IMR-90 (cell line): Measurements from ENCODE around the gene PXK. TPM values are rescaled to one million over a fixed set of nuclear protein-coding genes. Genes with fewer than 3 reads are reported as not detected.

Experiments used
- ATAC-seq: fragments of 200-7000 bp; cut with Tn5 transposase; 2 replicates; pipeline ENCODE4 v1.9.1; 2020; ENCODE audit warnings: low read depth, mild to moderate bottlenecking, moderate library complexity
- BruUV-seq: library from RNA; stranded (reverse); fragments of 400-500 nt; replicated peaks from 2 replicates; lab custom pipeline; 2021; lab: Mats Ljungman, UMichigan
- CTCF ChIA-PET: fragments of 300-600 bp; formaldehyde crosslinking; extraction: SDS; loops from one replicate; lab custom pipeline; 2021; ENCODE audit warnings: antibody characterized with exemption; lab: Yijun Ruan, JAX
- POLR2A ChIA-PET: fragments of 300-600 bp; sonication (Branson Sonifier 250); formaldehyde crosslinking; loops from one replicate; lab custom pipeline; 2022; ENCODE audit warnings: antibody characterized with exemption; ENCODE audit not compliant: unreplicated experiment; lab: Charles Lee
- DNase-seq: peaks from one replicate; pipeline ENCODE4 v3.0.0; 2013
- H2AFZ ChIP-seq: replicated peaks from 2 replicates; pipeline ENCODE3; 2013; ENCODE audit warnings: low read length, mild to moderate bottlenecking; ENCODE audit not compliant: poor library complexity
- H2AK5ac ChIP-seq: 2 replicates; pipeline ENCODE4 v1.6.1; 2013; ENCODE audit warnings: low read depth, low read length, inconsistent platforms
- H2AK9ac ChIP-seq: replicated peaks from 2 replicates; pipeline ENCODE3; 2013; ENCODE audit warnings: mild to moderate bottlenecking, low read depth, low read length, moderate library complexity; ENCODE audit not compliant: poor library complexity
- H2BK120ac ChIP-seq: 2 replicates; pipeline ENCODE4 v1.6.1; 2013; ENCODE audit warnings: low read depth, low read length, inconsistent platforms
- H2BK15ac ChIP-seq: 3 replicates; pipeline ENCODE4 v1.6.1; 2013; ENCODE audit warnings: low read depth, low read length, inconsistent platforms
- H2BK20ac ChIP-seq: 2 replicates; pipeline ENCODE4 v1.6.1; 2013; ENCODE audit warnings: low read depth, mild to moderate bottlenecking, inconsistent platforms, low read length, moderate library complexity
- H2BK5ac ChIP-seq: 2 replicates; pipeline ENCODE4 v1.6.1; 2013; ENCODE audit warnings: mild to moderate bottlenecking, low read depth, low read length, inconsistent platforms; ENCODE audit not compliant: poor library complexity, severe bottlenecking
- H3K14ac ChIP-seq: replicated peaks from 2 replicates; pipeline ENCODE4 v1.6.1; 2013; ENCODE audit warnings: low read depth, low read length, inconsistent platforms
- H3K18ac ChIP-seq: 2 replicates; pipeline ENCODE4 v1.6.1; 2013; ENCODE audit warnings: low read depth, low read length, control low read depth
- H3K23ac ChIP-seq: 2 replicates; pipeline ENCODE4 v1.6.1; 2013; ENCODE audit warnings: low read depth, low read length, inconsistent platforms
- H3K27ac ChIP-seq: 2 replicates; pipeline ENCODE4 v1.5.1; 2013; ENCODE audit warnings: mild to moderate bottlenecking, control low read depth, low read length; ENCODE audit not compliant: insufficient read depth
- H3K27me3 ChIP-seq: 2 replicates; pipeline ENCODE4 v1.6.1; 2013; ENCODE audit warnings: low read length; ENCODE audit not compliant: control insufficient read depth, insufficient read depth
- H3K36me3 ChIP-seq: 2 replicates; pipeline ENCODE4 v1.6.1; 2013; ENCODE audit warnings: low read length, mixed read lengths; ENCODE audit not compliant: control insufficient read depth, insufficient read depth
- H3K4ac ChIP-seq: 2 replicates; pipeline ENCODE4 v1.6.1; 2013; ENCODE audit warnings: low read depth, low read length, inconsistent platforms
- H3K4me1 ChIP-seq: 2 replicates; pipeline ENCODE4 v1.6.1; 2013; ENCODE audit warnings: low read length, mixed read lengths; ENCODE audit not compliant: control insufficient read depth, insufficient read depth
- H3K4me2 ChIP-seq: 2 replicates; pipeline ENCODE4 v1.6.1; 2013; ENCODE audit warnings: low read depth, mild to moderate bottlenecking, control low read depth, low read length, moderate library complexity
- H3K4me3 ChIP-seq: 2 replicates; pipeline ENCODE4 v1.5.1; 2013; ENCODE audit warnings: low read depth, mild to moderate bottlenecking, control low read depth, low read length, moderate library complexity; ENCODE audit not compliant: insufficient read depth
- H3K56ac ChIP-seq: 2 replicates; pipeline ENCODE4 v1.6.1; 2013; ENCODE audit warnings: low read length, inconsistent platforms; ENCODE audit not compliant: insufficient read depth; ENCODE audit errors: extremely low read depth
- H3K79me1 ChIP-seq, 2 experiments: 2 replicates each; pipeline ENCODE4 v1.6.1; 2013; ENCODE audit warnings: low read length in 2 of 2, inconsistent platforms in 1 of 2, low read depth in 1 of 2
- H3K9ac ChIP-seq: 2 replicates; pipeline ENCODE4 v1.6.1; 2013; ENCODE audit warnings: low read depth, low read length, control low read depth
- H3K9me1 ChIP-seq: 2 replicates; pipeline ENCODE4 v1.6.1; 2013; ENCODE audit warnings: low read length, inconsistent platforms; ENCODE audit not compliant: insufficient read depth
- H3K9me3 ChIP-seq: 2 replicates; pipeline ENCODE4 v1.6.1; 2013; ENCODE audit warnings: low read length; ENCODE audit not compliant: control insufficient read depth, insufficient read depth
- H4K20me1 ChIP-seq: 2 replicates; pipeline ENCODE4 v1.6.1; 2013; ENCODE audit warnings: low read length, inconsistent platforms; ENCODE audit not compliant: insufficient read depth
- H4K5ac ChIP-seq: 2 replicates; pipeline ENCODE4 v1.6.1; 2013; ENCODE audit warnings: mild to moderate bottlenecking, low read depth, low read length, control low read depth
- H4K8ac ChIP-seq, 2 experiments: 2 replicates each; pipeline ENCODE4 v1.6.1; 2013; ENCODE audit warnings: low read depth in 2 of 2, low read length in 2 of 2, control low read depth in 1 of 2, inconsistent platforms in 1 of 2
- H4K91ac ChIP-seq: 2 replicates; pipeline ENCODE4 v1.6.1; 2013; ENCODE audit warnings: low read depth, low read length, inconsistent platforms; ENCODE audit not compliant: insufficient read depth
- CHD1 ChIP-seq: IDR thresholded peaks from 2 replicates; pipeline ENCODE4 v1.6.1; 2012; ENCODE audit warnings: low read depth, low read length, improper control_type of control experiment
- CTCF ChIP-seq: conservative IDR thresholded peaks from 2 replicates; pipeline ENCODE4 v1.5.1; 2012; ENCODE audit warnings: mild to moderate bottlenecking, low read depth, low read length, improper control_type of control experiment
- ELK1 ChIP-seq: fragments of 150-350 bp; IDR thresholded peaks from 2 replicates; pipeline ENCODE4 v1.6.1; 2016; ENCODE audit warnings: low read depth, mild to moderate bottlenecking, low read length, moderate library complexity, borderline replicate concordance
- FOS ChIP-seq: fragments of 150-350 bp; IDR thresholded peaks from 2 replicates; pipeline ENCODE4 v1.6.1; 2016; ENCODE audit warnings: low read depth, low read length
- MAFK ChIP-seq: IDR thresholded peaks from 2 replicates; pipeline ENCODE4 v1.6.1; 2012; ENCODE audit warnings: low read depth, low read length, improper control_type of control experiment
- NFE2L2 ChIP-seq: fragments of 150-350 bp; IDR thresholded peaks from 2 replicates; pipeline ENCODE4 v1.6.1; 2016; ENCODE audit warnings: low read depth, mild to moderate bottlenecking, low read length
- POLR2A ChIP-seq: IDR thresholded peaks from 2 replicates; pipeline ENCODE4 v1.6.1; 2012; ENCODE audit warnings: mild to moderate bottlenecking, low read depth, low read length
- RAD21 ChIP-seq: IDR thresholded peaks from 2 replicates; pipeline ENCODE4 v1.6.1; 2012; ENCODE audit warnings: low read length, improper control_type of control experiment
- RCOR1 ChIP-seq: IDR thresholded peaks from 2 replicates; pipeline ENCODE4 v1.6.1; 2012; ENCODE audit warnings: mild to moderate bottlenecking, low read length, improper control_type of control experiment; ENCODE audit not compliant: insufficient replicate concordance
- RFX5 ChIP-seq: IDR thresholded peaks from 2 replicates; pipeline ENCODE4 v1.8.0; 2012; ENCODE audit warnings: low read depth, mild to moderate bottlenecking, low read length, moderate library complexity
- SMC3 ChIP-seq: fragments of 150-350 bp; IDR thresholded peaks from 2 replicates; pipeline ENCODE4 v1.6.1; 2016; ENCODE audit warnings: low read depth, mild to moderate bottlenecking, antibody characterized with exemption, low read length, moderate library complexity
- USF2 ChIP-seq: fragments of 150-350 bp; IDR thresholded peaks from 2 replicates; pipeline ENCODE4 v1.6.1; 2017; ENCODE audit warnings: mild to moderate bottlenecking, antibody characterized with exemption, low read length, low read depth
- WGBS, 2 experiments: methylation state at CpG; one replicate each; pipeline versions ENCODE4 v1.1.5 to v1.1.7; 2013; ENCODE audit warnings: missing lambda C conversion rate in 2 of 2; ENCODE audit not compliant: insufficient read length in 1 of 2; ENCODE audit errors: extremely low coverage in 2 of 2; 5-methylcytosine and 5-hydroxymethylcytosine counted together
- dilution Hi-C: fragments of 300-500 bp; cut with HindIII; formaldehyde crosslinking; loops from one replicate; pipeline ENCODE4 v1.14.3; 2018; ENCODE audit warnings: low sequenced_read_pairs; ENCODE audit not compliant: unreplicated experiment
- in situ Hi-C: fragments of 300-500 bp; cut with MboI; formaldehyde crosslinking; loops from 3 replicates; pipeline ENCODE4 v1.14.3; 2019; ENCODE audit warnings: low sequenced_read_pairs, inconsistent platforms, mixed read lengths
- intact Hi-C: fragments of 100-400 bp; cut with micrococcal nuclease; formaldehyde crosslinking; loops from 2 replicates; pipeline ENCODE4 v1.10.0; 2022
- polyA plus RNA-seq, 3 experiments: library from polyadenylated mRNA; depleted of rRNA; stranded (reverse); fragments of >200 nt; gene quantifications; 2 replicates each; pipeline ENCODE4 v1.2.3, GENCODE V29; 2012; ENCODE audit warnings: low replicate concordance in 1 of 3
- total RNA-seq: library from RNA; depleted of rRNA; stranded (reverse); fragments of >200 nt; gene quantifications from 2 replicates; pipeline ENCODE4 v1.2.3, GENCODE V29; 2012

The PXK gene
- total and polyA plus RNA-seq, 2 of the 4 experiments (the other 2 are of a cell fraction): 14.3 to 17.7 TPM

GRCh38 chr3:58325525-58325992 is 7.1 kb upstream of the PXK start (continued):
- no peak for TF ChIP-seq RCOR1

- Histone ChIP-seq H3K79me1 (peaks cover 0 to 6% of the 10 kb centered on the region in 2 experiments; a peak in 2 of 4 replicates), H3K18ac (peak overlapping the region; percentile 67), H2BK120ac (peak overlapping the region; percentile 40), H3K4ac (peak overlapping the region; percentile 80), H3K4me2 (no peak overlapping the region), H3K23ac (no peak overlapping the region), H2AK5ac (peak overlapping the region; percentile 18), H3K9me1 (peaks cover 9% of the 10 kb centered on the region), H4K91ac (peak overlapping the region; percentile 21; the same call in 1 of the 2 replicates), H3K14ac (peak overlapping the region; percentile 81), H3K27me3 (no peaks in the 10 kb centered on the region), H3K4me3 (no peak overlapping the region), H2BK15ac (peak overlapping the region; percentile 36; the same call in 1 of the 3 replicates), H3K27ac (peak overlapping the region; percentile 60; the same call in 1 of the 2 replicates), H2BK5ac (no peak overlapping the region), H3K9ac (no peak overlapping the region), H2AK9ac (no peak overlapping the region), H3K4me1 (peaks cover 15% of the 10 kb centered on the region), H2AFZ (no peak overlapping the region), H3K56ac (no peak overlapping the region), H2BK20ac (peak overlapping the region; percentile 43; the same call in 1 of the 2 replicates), H4K8ac (peak overlapping the region in 1 of 2 experiments; percentile 28; a peak in 1 of 4 replicates), H3K36me3 (no peaks in the 10 kb centered on the region), H3K9me3 (no peaks in the 10 kb centered on the region), H4K5ac (peak overlapping the region; percentile 46), H4K20me1 (no peaks in the 10 kb centered on the region)
- no TSS peak for BruUV-seq
- DNase-seq (no peak), ATAC-seq (no peak)
- ChIA-PET POLR2A (no interaction called here), CTCF (interaction anchor here (0.5 to 2.2 kb wide), 2 partner anchors 15 to 165 kb away, joined by 4 to 5 read pairs; partner anchors contain the start of gene KCTD6)
- dilution Hi-C loops: no loop called here
- intact Hi-C loops: no loop called here
- in situ Hi-C loops: loop anchor here (5.0 to 10.0 kb wide), 3 partner anchors 168 to 298 kb away; partner anchors contain the start of gene KCTD6
- WGBS, 2 experiments: 100% methylated on average over 1 of the region's 8 CpGs; no CpG with 5 or more reads in 1 of the 2 experiments
- no peak for TF ChIP-seq POLR2A
- no peak for TF ChIP-seq RAD21
- TF ChIP-seq USF2: no peak
- TF ChIP-seq NFE2L2: no peak
- TF ChIP-seq FOS: no peak
- no peak for TF ChIP-seq ELK1
- no peak for TF ChIP-seq RCOR1
- no peak for TF ChIP-seq CTCF
- TF ChIP-seq RFX5: no peak
- no peak for TF ChIP-seq SMC3
- TF ChIP-seq MAFK: no peak
- TF ChIP-seq CHD1: no peak
Measured at GRCh38 chr3:58326267-58326900, 6.3 kb upstream of the PXK start.
